HepG2 (cell line): ENCODE measurements around the gene RPS6KC1.

ENCODE experiments used
- CTCF ChIP-seq: sonication (generic); formaldehyde crosslinking; IDR thresholded peaks from 2 replicates; pipeline ENCODE4 v1.5.0; 2020; ENCODE audit warnings: mild to moderate bottlenecking, missing genetic modification reagents, moderate library complexity
- EP300 ChIP-seq, 3 experiments: sonication (generic) in 1 of 3; formaldehyde crosslinking in 1 of 3; IDR thresholded peaks; 2 replicates each; pipeline versions ENCODE4 v1.5.1 to v1.6.1; 2011 to 2020; ENCODE audit warnings: low read depth in 2 of 3, low read length in 2 of 3, borderline replicate concordance in 1 of 3, improper control_type of control experiment in 1 of 3, mild to moderate bottlenecking in 1 of 3, missing genetic modification reagents in 1 of 3, moderate library complexity in 1 of 3
- HNRNPL ChIP-seq: fragments of 200-400 bp; formaldehyde crosslinking; IDR thresholded peaks from 2 replicates; pipeline ENCODE4 v1.6.1; 2017; ENCODE audit warnings: mild to moderate bottlenecking, low read depth, low read length
- ZNF446 ChIP-seq: sonication (generic); formaldehyde crosslinking; IDR thresholded peaks from 2 replicates; pipeline ENCODE4 v1.5.0; 2020; ENCODE audit warnings: mild to moderate bottlenecking, missing genetic modification reagents

GRCh38 chr1:213260311-213261075 lies 209.5 kb downstream of the RPS6KC1 start:
- TF ChIP-seq ZNF446 (CRISPR knock-in tag) (no peak), CTCF (no peak), EP300 (IDR thresholded peaks at IDR 0.05; ENCODE audit: low read depth in 2 of 2, low read length in 2 of 2) (no peak), EP300 (CRISPR knock-in tag; IDR thresholded peaks at IDR 0.05; ENCODE audit: borderline replicate concordance) (no peak), HNRNPL (no peak)
